OCI-LY7 (cell line): Measurements from ENCODE around the gene GNL1.

ENCODE experiments used
- EZH2phosphoT487 ChIP-seq: fragments of 200-600 bp; sonication (generic); IDR thresholded peaks from 2 replicates; pipeline ENCODE4 v1.6.1; 2018; ENCODE audit warnings: low read depth, borderline replicate concordance, mild to moderate bottlenecking, mixed run types, antibody characterized with exemption, low read length, moderate library complexity, mixed read lengths
- TF ChIP-seq, protein P1 (sequence below): fragments of 200-600 bp; sonication (generic); conservative IDR thresholded peaks from 2 replicates; pipeline ENCODE4 v1.5.1; 2014; ENCODE audit warnings: mild to moderate bottlenecking, antibody characterized with exemption, low read length, moderate library complexity, mixed read lengths

DNA sequence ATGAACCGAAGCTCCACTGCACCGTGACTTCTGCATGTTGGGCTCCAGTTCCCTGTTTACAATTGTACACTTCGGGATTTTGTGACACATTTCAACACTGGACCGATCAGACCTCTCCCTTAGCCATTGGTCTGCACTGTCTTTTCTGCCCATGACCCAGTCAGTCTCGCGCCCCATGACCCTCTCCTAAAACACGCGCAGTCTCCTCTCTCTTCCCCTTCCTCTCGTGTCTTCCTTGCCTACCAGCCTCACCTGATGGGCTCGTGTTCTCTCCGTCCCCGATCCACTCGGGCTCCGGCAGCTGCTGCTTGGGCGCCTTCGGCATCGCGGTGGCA, 14.4 kb upstream of the GNL1 start:
- TF ChIP-seq, protein P1, sequence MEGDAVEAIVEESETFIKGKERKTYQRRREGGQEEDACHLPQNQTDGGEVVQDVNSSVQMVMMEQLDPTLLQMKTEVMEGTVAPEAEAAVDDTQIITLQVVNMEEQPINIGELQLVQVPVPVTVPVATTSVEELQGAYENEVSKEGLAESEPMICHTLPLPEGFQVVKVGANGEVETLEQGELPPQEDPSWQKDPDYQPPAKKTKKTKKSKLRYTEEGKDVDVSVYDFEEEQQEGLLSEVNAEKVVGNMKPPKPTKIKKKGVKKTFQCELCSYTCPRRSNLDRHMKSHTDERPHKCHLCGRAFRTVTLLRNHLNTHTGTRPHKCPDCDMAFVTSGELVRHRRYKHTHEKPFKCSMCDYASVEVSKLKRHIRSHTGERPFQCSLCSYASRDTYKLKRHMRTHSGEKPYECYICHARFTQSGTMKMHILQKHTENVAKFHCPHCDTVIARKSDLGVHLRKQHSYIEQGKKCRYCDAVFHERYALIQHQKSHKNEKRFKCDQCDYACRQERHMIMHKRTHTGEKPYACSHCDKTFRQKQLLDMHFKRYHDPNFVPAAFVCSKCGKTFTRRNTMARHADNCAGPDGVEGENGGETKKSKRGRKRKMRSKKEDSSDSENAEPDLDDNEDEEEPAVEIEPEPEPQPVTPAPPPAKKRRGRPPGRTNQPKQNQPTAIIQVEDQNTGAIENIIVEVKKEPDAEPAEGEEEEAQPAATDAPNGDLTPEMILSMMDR: no peak
- TF ChIP-seq EZH2phosphoT487: no peak
